Activated CD4-positive, alpha-beta T cell treated with anti-CD3 and anti-CD28 coated beads, Interleukin-2, amount 10 ng/mL, durations not matched to agents 24 days and 14 days (primary cell): ENCODE data around the gene KRTAP3-2. TPM values are rescaled to one million over a fixed set of nuclear protein-coding genes. Genes with fewer than 3 reads are reported as not detected.

Experiments
- DNase-seq: peaks from one replicate; pipeline ENCODE4 v3.0.0; 2022
- H3K27ac Mint-ChIP-seq: one replicate; pipeline ENCODE4 v1.8.0; 2022; ENCODE audit warnings: mild to moderate bottlenecking, mixed read lengths
- H3K27me3 Mint-ChIP-seq: one replicate; pipeline ENCODE4 v1.8.0; 2022; ENCODE audit warnings: mixed read lengths
- H3K36me3 Mint-ChIP-seq: one replicate; pipeline ENCODE4 v1.8.0; 2022; ENCODE audit warnings: low read depth, mild to moderate bottlenecking, mixed read lengths
- H3K4me1 Mint-ChIP-seq: one replicate; pipeline ENCODE4 v1.8.0; 2021; ENCODE audit warnings: mixed read lengths
- H3K4me3 Mint-ChIP-seq: one replicate; pipeline ENCODE4 v1.8.0; 2022; ENCODE audit warnings: mild to moderate bottlenecking, moderate library complexity, mixed read lengths
- H3K9me3 Mint-ChIP-seq: one replicate; pipeline ENCODE4 v1.8.0; 2021; ENCODE audit warnings: mixed read lengths
- intact Hi-C: fragments of 100-400 bp; cut with micrococcal nuclease; formaldehyde crosslinking; loops from one replicate; pipeline ENCODE4 v1.15.1; 2023
- total RNA-seq: library from RNA; stranded (reverse); gene quantifications from 2 replicates; pipeline ENCODE4 v1.2.3, GENCODE V29; 2022

KRTAP3-2 gene
- total RNA-seq, 1 donor from 2014 or later, result not detected

DNA sequence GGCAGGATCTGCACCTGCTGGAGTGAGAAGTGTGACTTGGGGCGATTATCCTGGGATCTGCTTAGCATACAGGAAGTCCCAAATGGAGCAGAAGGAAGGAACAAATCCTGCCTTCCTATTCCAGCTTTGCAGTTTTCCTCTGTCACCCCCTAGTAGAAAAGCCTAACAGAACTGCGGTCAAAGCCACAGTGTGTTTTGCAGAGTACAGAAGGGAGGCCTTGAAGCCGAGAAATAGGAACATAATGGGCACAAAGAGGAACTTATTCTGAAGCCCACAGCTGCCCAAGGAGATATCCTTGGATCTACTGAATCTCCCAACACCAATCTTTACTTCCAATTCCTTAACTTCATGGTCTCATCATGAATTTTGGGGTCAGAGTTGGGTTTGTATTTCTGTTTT, 18.8 kb upstream of the KRTAP3-2 start:
- Mint-ChIP-seq H3K27ac (no peak overlapping the region), H3K27me3 (peaks cover 8% of the 10 kb centered on the region), H3K4me3 (no peak overlapping the region), H3K4me1 (no peaks in the 10 kb centered on the region), H3K36me3 (no peaks in the 10 kb centered on the region), H3K9me3 (no peaks in the 10 kb centered on the region)
- DNase-seq, result no peak
- intact Hi-C loops, result no loop called here

DNA sequence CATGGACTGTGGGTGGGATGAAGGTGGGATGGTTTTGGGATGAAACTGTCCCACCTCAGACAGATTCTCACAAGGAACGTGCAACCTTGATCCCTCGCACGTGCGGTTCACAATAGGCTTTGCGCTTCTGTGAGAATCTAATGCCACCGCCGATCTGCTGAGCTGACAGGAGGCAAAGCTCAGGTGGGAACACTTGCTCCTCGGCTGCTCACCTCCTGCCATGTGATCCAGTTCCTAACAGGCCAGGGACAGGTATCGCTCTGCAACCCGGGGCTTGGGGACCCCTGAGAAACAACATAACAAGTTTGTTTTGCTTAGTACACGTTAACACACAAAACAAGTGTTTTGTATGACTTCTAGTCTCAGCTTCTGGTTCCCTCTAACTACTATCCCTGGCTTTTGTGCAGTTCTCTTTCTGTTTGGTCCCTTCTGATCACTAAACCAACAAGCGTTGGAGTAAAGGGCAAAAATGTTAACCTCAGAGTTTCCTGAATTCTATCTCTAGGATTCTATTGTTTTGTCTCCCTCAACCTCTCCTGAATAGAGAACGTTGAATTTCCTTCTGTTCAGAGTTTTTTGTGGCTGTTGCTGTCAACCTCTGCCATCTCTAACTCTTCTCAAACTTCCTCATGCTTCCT, 17.0 kb upstream of the KRTAP3-2 start:
- Mint-ChIP-seq H3K36me3 (no peaks in the 10 kb centered on the region), H3K27me3 (peaks cover 8% of the 10 kb centered on the region), H3K4me1 (no peaks in the 10 kb centered on the region), H3K4me3 (no peak overlapping the region), H3K9me3 (no peaks in the 10 kb centered on the region), H3K27ac (no peak overlapping the region)
- no peak for DNase-seq
- intact Hi-C loops, result no loop called here

DNA sequence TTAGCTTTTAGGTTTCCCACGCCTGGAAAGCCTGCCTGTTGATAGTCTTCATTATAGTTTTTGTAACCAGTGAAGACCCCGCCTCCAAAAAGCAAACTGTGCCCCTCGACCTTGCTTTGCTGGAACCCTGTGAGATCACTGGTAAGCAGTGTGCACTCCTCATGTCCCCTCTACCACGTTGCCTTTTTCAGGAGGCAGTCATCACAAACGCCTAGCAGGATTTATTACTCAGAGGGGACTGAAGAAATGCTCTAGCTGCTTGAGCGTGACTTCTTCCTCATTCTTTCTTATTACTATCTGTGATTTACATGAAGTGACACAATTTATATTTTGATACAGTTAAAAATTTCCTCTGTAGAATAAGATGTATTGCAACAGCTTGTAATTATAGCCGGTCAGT, 15.7 kb upstream of the KRTAP3-2 start:
- DNase-seq, result no peak
- H3K36me3 Mint-ChIP-seq, result no peaks in the 10 kb centered on the region
- no peak overlapping the region for H3K27ac Mint-ChIP-seq
- intact Hi-C loops, result no loop called here
- H3K4me1 Mint-ChIP-seq, result no peaks in the 10 kb centered on the region
- no peaks in the 10 kb centered on the region for H3K9me3 Mint-ChIP-seq
- peaks cover 10% of the 10 kb centered on the region for H3K27me3 Mint-ChIP-seq
- H3K4me3 Mint-ChIP-seq, result no peak overlapping the region

DNA sequence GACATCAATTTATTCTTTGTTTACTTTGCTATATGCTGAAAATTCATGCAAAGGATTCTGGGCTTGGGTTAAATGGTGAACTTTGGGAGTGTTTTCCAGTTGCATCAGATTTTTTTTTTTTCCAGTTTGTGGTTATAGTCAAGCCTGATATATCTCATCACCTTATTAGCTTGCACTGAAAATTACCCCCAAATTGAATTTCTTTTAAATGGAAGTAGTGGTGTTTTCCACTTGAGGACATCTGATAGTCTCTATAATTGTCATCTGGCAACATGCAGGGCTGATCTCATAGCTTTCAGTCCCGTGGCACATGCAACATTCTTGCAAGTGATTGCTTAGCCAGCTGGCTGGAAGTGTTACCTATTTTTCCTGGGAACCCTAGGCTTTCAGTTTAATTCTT, 13.9 kb upstream of the KRTAP3-2 start:
- Mint-ChIP-seq H3K27ac (no peak overlapping the region), H3K9me3 (no peaks in the 10 kb centered on the region), H3K27me3 (peaks cover 10% of the 10 kb centered on the region), H3K36me3 (no peaks in the 10 kb centered on the region), H3K4me3 (no peak overlapping the region), H3K4me1 (no peaks in the 10 kb centered on the region)
- no peak for DNase-seq
- intact Hi-C loops, result no loop called here

DNA sequence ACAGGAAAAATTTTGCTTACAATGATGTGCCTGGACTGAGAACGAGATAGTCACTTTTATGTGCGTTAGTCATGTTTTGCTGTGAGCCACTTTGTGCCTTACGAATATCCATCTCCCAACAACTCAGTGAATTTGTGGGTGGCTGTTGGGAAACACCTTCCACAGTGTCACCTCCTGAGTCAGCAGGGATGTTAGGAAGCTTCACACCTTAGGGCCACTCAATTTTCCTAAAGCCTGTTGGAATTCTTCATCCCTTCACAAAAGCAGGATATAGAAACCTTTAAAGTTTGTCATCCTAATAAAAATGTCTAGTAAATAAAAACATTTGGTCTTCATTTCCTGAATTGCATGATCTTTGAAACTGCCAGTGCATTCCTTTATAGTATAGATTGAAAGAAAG, 13.5 kb upstream of the KRTAP3-2 start:
- peaks cover 10% of the 10 kb centered on the region for H3K27me3 Mint-ChIP-seq
- DNase-seq, result no peak

DNA sequence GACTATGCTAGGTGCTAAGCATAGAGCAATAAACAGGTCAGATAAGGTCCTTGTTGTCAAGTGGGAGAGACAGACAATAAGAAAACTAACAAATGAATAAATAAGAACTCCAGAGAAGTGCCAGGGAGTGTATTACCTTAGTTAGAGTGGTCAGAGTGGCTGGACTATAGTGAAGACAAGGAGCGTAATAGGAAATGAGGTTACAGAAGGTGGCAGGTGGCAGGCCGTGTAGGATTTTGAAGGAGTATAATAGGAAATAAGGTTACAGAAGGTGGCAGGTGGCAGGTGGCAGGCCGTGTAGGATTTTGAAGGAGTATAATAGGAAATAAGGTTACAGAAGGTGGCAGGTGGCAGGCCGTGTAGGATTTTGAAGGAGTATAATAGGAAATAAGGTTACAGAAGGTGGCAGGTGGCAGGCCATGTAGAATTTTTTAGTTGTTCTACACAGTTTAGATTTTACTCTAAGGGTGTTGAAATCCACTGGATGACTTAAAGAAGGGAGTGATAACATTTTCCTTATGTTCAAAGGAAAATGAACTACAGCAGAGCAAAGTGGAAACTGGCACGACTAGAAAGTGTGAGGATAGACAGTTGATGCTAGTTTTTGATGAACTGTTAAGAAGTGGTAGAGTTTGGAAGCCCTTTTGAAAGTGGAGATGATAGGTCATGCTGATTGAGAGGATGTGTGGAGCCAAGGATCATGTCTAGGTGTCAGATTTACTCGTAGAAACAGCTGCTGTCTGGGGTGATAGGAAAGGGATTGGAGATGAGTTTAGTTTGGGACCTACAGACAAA, 12.8 kb upstream of the KRTAP3-2 start:
- H3K9me3 Mint-ChIP-seq, result no peaks in the 10 kb centered on the region
- no peaks in the 10 kb centered on the region for H3K36me3 Mint-ChIP-seq
- DNase-seq, result no peak
- no peak overlapping the region for H3K27ac Mint-ChIP-seq
- peaks cover 10% of the 10 kb centered on the region for H3K27me3 Mint-ChIP-seq
- H3K4me3 Mint-ChIP-seq, result no peak overlapping the region
- intact Hi-C loops, result no loop called here
- no peaks in the 10 kb centered on the region for H3K4me1 Mint-ChIP-seq

More for the DNA sequence above, 13.5 kb upstream of the KRTAP3-2 start:
- Mint-ChIP-seq H3K9me3 (no peaks in the 10 kb centered on the region), H3K4me3 (no peak overlapping the region), H3K36me3 (no peaks in the 10 kb centered on the region), H3K27ac (no peak overlapping the region), H3K4me1 (no peaks in the 10 kb centered on the region)
- intact Hi-C loops, result no loop called here

DNA sequence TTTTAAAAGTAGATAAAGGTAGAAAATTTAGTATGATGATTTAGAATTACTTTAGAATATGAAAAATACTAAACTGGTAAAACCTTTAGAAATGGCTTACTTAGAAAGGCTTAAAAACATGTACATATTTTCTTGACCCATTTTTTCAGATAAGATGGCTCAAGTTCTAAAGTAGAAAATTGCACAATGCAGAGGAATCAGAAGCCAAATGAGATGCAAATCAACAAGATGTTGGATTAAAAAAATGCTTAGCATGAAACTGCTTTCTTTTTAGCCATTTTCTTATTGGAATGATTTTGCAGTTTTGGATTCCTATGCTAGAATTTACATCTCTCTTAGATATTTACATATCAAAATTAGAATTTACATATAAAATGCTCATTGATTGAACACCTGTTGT, 10.7 kb upstream of the KRTAP3-2 start:
- peaks cover 7% of the 10 kb centered on the region for H3K27me3 Mint-ChIP-seq
- intact Hi-C loops, result no loop called here
- no peaks in the 10 kb centered on the region for H3K4me1 Mint-ChIP-seq
- no peak for DNase-seq
- H3K9me3 Mint-ChIP-seq, result no peaks in the 10 kb centered on the region
- no peak overlapping the region for H3K27ac Mint-ChIP-seq
- H3K36me3 Mint-ChIP-seq, result no peaks in the 10 kb centered on the region
- no peak overlapping the region for H3K4me3 Mint-ChIP-seq

DNA sequence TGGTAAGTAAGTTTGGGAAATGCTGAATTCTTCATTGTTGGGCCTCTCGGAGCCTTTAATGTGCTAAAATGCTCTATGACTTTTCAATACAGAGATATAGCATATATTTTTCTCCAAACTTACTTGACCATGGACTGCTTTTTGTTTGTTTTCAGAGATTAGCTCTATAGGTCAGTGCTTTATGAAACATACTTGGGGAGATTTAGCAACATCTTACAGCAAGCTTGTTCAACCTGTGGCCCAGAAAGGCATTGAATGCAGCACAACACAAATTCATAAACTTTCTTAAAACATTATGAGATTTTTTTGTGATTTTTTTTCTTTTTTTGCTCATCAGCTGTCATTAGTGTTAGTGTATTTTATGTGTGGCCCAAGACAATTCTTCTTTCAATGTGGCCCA, 10.2 kb upstream of the KRTAP3-2 start:
- Mint-ChIP-seq H3K4me3 (no peak overlapping the region), H3K9me3 (no peaks in the 10 kb centered on the region), H3K27ac (no peak overlapping the region), H3K36me3 (no peaks in the 10 kb centered on the region), H3K27me3 (peaks cover 6% of the 10 kb centered on the region), H3K4me1 (no peaks in the 10 kb centered on the region)
- DNase-seq, result no peak
- intact Hi-C loops, result no loop called here

DNA sequence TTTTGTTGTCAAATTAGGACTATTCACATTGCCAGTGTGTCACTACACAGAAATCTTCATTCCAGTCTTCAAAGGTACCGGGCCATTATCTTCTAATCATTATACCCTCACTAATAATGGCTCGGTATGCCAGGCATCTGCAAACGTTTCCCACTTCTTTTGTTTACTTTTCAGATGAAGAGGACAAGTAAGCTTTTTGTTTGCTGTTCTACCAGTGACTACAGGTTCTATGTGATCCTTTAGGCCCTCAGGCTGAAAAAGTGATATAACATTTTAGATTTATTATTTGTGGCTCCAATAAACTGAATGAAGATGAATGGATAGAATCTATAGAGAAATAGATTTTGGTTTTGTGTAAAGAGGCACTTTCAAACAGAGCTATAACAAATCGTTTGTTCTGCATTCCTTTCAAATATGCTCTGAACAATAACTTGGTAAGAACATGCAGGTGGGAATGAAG, 9.6 kb upstream of the KRTAP3-2 start:
- Mint-ChIP-seq H3K27ac (no peak overlapping the region), H3K4me3 (no peak overlapping the region), H3K36me3 (no peaks in the 10 kb centered on the region), H3K9me3 (no peaks in the 10 kb centered on the region), H3K4me1 (no peaks in the 10 kb centered on the region), H3K27me3 (peaks cover 6% of the 10 kb centered on the region)
- intact Hi-C loops, result no loop called here
- no peak for DNase-seq

DNA sequence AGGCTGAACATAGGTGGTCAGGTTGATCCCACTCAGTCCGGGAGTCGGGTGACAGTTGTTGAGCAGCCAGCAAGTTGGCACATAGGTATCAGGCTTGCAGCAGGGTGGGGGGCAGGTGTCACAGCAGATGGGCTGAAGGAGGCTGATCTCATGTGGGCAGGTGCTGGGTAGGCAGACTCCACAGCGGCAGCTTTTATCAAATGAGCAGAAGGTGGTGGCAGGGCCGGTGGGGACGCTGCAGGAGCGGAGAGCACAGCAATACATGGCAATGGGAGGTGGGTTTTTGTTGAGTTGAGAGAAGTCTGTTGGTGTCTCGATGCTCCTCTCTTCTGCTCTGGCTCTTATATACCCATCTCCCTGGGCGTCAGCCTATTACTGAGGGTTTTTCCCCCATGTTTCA, 9.1 kb upstream of the KRTAP3-2 start, which contains the start of gene KRTAP3-1:
KRTAP3-1 (minus strand) TSS at position 318 of the 400 bp plus-strand sequence; CDS start at position 264, 54 bp downstream.
- H3K27ac Mint-ChIP-seq, result no peak within 1 kb of the TSS
- H3K4me1 Mint-ChIP-seq, result no peaks in the 10 kb centered on the region
- H3K36me3 Mint-ChIP-seq, result no peaks in the 10 kb centered on the region

DNA sequence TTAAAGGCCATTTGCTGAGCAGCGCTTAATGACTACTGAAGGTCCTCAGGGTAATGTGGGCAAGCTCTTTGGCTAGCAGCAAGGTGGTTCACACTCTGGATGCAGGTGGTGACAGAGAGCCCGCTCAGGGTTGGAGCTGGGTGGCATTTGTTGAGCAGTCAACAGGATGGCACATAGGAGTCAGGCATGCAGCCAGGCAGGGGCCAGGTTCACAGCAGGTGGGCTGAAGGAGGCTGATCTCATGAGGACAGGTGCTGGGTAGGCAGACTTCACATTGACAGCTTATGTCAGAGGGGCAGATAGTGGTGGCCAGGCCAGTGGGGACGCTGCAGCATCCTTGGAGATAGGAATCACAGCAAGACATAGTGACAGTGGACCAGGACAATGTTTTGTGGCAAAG, 4.7 kb upstream of the KRTAP3-2 start:
- Mint-ChIP-seq H3K4me1 (no peaks in the 10 kb centered on the region), H3K4me3 (no peak overlapping the region), H3K9me3 (no peaks in the 10 kb centered on the region), H3K36me3 (no peaks in the 10 kb centered on the region), H3K27ac (no peak overlapping the region), H3K27me3 (no peaks in the 10 kb centered on the region)
- intact Hi-C loops, result no loop called here
- DNase-seq, result no peak

More for the DNA sequence above, 9.1 kb upstream of the KRTAP3-2 start, which contains the start of gene KRTAP3-1:
- Mint-ChIP-seq H3K4me3 (no peak within 1 kb of the TSS), H3K27me3 (peaks cover 6% of the 10 kb centered on the region), H3K9me3 (no peaks in the 10 kb centered on the region)
- intact Hi-C loops, result no loop called here
- no peak for DNase-seq

DNA sequence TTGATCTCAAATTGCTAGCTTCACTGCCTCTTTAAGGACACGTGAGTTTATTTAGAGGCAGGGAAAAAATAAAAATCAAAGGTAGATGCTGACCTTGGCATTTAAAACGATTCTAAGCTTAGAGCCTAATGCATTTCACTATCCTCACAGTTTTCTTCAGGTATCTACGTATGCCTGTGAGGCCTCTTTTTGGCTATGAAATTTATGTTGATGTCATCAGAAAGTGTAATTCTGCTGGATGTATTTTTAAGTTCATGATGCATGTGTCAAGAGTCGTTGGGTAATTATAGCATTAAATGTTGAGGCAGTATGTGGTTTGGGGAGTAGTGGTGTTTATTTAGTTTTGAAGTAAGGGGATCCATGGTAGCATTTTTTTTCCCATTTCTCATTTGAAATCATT, 4.2 kb upstream of the KRTAP3-2 start:
- Mint-ChIP-seq H3K4me1 (no peaks in the 10 kb centered on the region), H3K36me3 (no peaks in the 10 kb centered on the region), H3K27ac (no peak overlapping the region), H3K4me3 (no peak overlapping the region), H3K27me3 (no peaks in the 10 kb centered on the region), H3K9me3 (no peaks in the 10 kb centered on the region)
- intact Hi-C loops, result no loop called here
- DNase-seq, result no peak

DNA sequence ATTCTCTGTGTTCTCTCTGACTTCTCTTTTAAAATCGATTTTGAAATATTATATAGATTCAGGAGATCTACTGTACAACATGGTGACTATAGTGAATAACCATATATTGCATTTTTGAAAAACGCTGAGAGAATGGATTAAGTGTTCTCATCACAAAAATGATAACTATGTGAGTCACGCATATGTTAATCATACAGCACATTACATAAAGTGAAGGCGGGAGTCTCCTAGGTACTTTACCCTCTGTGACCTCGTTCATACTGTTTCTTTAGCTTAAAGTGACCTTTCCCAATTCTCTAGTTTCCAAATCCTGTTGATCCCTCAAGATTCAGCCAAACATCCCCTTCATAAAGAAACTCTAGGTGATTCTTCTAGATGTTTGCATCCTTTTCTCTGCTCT, 3.1 kb upstream of the KRTAP3-2 start:
- no peaks in the 10 kb centered on the region for H3K4me1 Mint-ChIP-seq
- H3K27ac Mint-ChIP-seq, result no peak overlapping the region
- peaks cover 4% of the 10 kb centered on the region for H3K9me3 Mint-ChIP-seq
- H3K4me3 Mint-ChIP-seq, result no peak overlapping the region
- intact Hi-C loops, result no loop called here
- DNase-seq, result no peak
- peaks cover 8% of the 10 kb centered on the region for H3K27me3 Mint-ChIP-seq
- H3K36me3 Mint-ChIP-seq, result no peaks in the 10 kb centered on the region

DNA sequence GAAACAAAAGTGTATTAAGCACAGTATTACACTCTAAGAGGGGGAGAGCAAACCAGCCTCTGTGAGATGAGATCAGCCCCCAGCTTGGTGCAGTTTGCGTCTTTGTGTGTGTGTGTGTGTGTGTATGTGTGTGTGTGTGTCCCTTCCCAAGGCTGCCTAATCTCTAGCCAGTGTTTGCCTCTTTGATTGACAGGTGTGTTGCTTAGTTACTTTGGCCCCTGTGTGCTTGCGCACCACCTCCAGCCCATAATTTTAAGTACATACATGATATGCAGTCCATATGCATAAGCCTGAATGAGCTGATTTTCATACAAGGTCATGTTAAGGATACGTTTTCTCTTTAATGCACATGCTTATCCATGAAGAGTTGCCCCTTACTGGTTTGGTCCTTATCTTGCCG, 2.1 kb upstream of the KRTAP3-2 start:
- Mint-ChIP-seq H3K4me3 (no peak overlapping the region), H3K27ac (no peak overlapping the region), H3K27me3 (peaks cover 17% of the 10 kb centered on the region), H3K4me1 (no peaks in the 10 kb centered on the region), H3K9me3 (peaks cover 4% of the 10 kb centered on the region), H3K36me3 (no peaks in the 10 kb centered on the region)
- DNase-seq, result no peak
- intact Hi-C loops, result no loop called here
